NCI-H1048 (cell line): Measurements from ENCODE around the gene RBM3.
"Not testable (repeated sequence)": the region's sequence is repeated elsewhere in the genome, so short reads cannot be mapped to it uniquely, and the experiment has no call there.

Source experiments
- DNase-seq: peaks from one replicate; lab custom pipeline; 2025; lab: John Stamatoyannopoulos, UW

The RBM3 gene

GRCh38 chrX:48574270-48575266, at the start of gene RBM3:
TSS of gene RBM3 (plus strand) at chrX:48574484. CDS start at chrX:48575181, 697 bp downstream.
- DNase-seq = peak; percentile 72

DNA sequence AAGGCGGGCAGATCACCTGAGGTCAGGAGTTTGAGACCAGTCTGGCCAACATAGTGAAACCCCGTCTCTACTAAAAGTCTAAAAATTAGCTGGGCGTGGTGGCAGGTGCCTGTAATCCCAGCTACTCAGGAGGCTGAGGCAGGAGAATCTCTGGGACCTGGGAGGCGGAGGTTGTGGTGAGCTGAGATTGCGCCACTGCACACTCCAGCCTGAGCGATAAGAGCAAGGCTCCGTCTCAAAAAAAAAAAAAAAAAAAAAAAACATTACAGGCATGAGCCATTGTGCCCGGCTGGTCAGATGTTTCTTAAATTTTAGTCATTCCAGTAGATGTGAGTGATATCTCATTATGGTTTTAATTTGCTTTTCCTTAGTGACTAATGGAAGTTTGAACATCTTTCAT, 48.4 kb upstream of the RBM3 start:
- DNase-seq = not testable (repeated sequence)

DNA sequence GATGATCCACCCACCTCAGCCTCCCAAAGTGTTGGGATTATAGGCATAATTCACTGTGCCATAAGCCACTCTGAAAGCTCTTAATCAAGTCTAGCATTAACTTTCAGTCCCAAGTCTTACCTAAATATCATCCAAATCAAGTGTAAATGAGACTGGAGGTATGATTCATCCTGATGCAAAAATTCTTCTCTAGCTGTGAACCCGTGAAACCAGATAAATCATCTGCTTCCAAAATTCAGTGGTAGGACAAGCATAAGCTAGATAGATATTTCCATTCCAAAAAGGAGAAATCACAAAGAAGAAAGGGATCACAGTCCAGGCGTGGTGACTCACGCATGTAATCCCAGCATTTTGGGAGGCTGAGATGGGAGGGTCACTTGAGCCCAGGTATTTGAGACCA, 43.5 kb upstream of the RBM3 start:
- DNase-seq = no peak

GRCh38 chrX:48531358-48531959, 42.8 kb upstream of the RBM3 start:
- no peak for DNase-seq

DNA sequence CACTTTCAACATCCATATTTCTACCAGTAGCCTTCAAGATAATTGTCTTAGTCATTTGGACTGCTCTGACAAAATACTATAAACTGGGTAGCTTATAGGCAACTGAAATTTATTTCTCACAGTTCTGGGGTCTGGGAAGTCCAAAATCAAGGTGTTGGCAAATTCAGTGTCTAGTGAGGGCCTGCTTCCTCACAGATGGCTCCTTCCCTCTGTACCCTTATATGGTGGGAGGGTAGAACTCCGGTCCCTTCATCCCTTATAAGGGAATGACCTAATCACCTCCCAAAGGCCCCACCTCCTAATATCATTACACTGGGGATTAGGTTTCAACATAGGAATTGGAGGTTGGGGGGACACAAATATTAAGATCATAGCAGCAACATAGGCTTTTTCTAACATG, 42.1 kb upstream of the RBM3 start:
- DNase-seq = no peak

DNA sequence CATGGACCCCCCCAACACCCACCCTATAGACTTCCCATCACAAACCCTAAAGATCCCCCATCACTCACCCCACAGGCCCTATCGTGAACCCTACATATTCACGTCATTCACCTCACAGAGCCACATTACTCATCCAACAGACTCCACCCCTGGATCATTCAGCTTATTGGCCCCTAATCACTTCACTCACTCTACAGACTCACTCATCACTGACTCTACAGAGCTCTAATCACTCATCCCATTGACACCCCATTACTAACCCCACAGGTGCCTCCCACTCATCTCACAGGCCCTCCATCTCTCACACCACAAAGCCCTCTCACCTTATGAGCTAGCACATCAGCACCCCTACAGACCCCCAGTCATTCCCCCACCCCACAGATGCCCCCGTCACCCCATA, 41.1 kb upstream of the RBM3 start:
- no peak for DNase-seq

DNA sequence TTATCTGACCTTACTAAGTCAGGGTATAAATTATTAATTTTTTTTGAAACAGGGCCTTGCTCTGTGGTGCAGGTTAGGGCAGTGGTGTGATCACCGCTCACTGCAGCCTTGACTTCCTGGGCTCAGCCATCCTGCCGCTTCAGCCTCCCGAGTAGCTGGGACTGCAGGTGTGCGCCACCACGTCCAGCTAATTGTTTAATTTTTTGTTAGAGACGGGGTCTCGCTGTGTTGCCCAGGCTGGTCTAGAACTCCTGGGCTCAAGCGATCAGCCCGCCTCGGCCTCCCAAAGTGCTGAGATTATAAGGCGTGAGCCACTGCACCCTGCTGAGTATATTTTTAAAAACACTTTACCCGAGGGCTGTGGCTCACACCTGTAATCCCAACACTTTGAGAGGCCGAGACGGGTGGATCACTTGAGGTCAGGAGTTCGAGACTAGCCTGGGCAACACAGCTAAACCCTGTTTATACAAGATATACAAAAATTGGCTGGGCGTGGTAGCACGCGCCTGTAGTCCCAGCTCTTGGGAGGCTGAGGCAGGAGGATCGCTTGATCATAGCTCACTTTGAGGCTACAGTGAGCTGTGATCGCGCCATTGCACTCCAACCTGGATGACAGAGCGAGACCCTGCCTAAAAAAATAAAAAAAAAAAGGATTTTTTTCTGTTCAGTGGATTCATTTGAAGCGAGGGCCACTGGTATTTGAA, 35.5 kb upstream of the RBM3 start:
- no peak for DNase-seq

GRCh38 chrX:48539345-48540027, 34.8 kb upstream of the RBM3 start, which contains the start of gene TBC1D25:
TSS of gene TBC1D25 (plus strand) at chrX:48539714. CDS start at chrX:48539798, 84 bp downstream.
- peak; percentile 92 for DNase-seq

- DNase-seq = no peak
Observed at GRCh38 chrX:48540028-48540375, 34.3 kb upstream of the RBM3 start.

DNA sequence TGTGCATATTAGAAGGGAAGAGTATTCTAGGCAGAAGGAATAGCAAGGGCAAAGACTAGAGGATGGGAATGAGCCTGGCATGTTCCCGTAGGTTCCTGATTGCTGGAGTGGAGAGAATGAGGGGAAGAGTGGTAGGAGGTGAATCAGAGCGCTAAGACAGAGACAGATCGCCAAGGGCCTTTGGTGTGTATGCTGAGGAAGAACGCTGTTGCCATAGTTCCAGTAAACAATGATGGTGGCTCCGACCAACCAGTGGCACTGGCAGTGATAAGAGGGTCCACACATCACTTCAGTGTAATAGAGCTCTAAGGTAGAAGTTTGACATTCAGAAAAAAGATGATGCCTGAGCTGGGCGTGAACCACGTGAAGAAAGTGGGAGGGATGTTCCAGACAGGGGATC, 33.8 kb upstream of the RBM3 start:
- no peak for DNase-seq

DNA sequence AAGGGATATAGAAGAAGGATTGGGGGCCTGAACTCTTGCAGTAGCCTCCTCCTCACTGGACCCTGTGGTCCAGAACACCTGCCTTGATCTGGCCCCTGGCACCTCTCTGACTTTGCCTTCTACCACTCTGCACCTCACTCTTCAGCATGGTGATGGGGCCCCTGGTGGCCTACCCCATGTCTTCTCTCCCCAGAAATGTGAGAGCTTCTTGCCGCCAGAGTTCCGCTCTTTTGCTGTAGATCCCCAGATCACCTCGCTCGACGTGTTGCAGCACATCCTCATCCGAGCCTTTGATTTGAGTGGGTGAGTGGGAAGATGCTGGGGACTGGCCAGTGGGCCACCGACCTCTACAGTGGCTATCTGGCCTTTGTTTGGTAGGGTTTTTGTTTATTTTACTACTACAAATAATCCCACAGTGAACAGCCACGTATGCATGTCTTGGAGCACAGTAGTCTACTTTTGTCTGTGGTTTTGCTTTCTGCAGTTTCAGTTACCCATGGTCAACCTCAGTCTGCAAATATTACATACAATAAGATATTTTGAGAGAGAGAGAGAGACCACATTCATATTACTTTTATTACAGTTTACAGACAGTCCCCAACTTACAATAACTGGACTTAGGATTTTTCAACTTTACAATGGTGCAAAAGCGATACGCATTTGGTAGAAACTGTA, 33.0 kb upstream of the RBM3 start:
- no peak for DNase-seq

DNA sequence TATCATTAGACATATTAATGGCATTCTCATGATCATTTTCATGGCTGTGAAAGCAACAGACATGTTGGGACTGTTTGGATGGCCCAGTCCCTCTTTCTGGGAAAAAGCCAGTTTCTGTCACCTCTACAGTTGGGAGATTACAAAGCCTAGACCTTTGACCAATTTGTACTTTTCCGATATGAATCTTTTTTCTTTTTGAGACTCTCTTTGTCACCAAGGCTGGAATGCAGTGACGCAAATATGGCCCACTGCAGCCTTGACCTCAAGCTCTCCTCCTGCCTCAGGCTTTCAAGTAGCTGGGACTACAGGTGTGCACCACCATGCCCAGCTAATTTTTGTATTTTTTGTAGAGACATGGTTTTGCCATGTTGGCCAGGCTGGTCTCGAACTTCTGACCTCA, 25.4 kb upstream of the RBM3 start:
- no peak for DNase-seq

GRCh38 chrX:48555731-48556325, 18.5 kb upstream of the RBM3 start:
- not testable (repeated sequence) for DNase-seq

DNA sequence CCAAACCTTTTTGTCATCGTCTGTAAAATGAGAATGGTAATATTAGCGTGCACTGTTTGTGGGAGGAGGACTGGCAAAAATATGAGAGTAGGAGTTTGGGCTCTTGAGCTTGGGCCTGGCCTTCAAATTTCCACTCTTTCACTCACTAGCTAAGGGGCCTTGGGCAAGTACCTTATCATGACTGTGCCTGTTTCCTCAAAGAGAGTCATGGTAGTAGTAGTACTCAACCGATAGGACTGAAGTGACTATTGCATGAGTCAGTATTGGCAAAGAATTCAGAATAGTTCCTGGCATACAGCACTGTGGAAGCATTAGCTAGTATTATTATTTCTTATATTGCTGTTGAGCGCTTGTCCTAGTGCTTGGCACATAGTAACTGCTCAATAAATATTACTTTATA, 16.0 kb upstream of the RBM3 start:
- DNase-seq = no peak

- no peak for DNase-seq
Observed at GRCh38 chrX:48559636-48560035, 14.6 kb upstream of the RBM3 start.

- no peak for DNase-seq
Observed at GRCh38 chrX:48560056-48560455, 14.2 kb upstream of the RBM3 start.

DNA sequence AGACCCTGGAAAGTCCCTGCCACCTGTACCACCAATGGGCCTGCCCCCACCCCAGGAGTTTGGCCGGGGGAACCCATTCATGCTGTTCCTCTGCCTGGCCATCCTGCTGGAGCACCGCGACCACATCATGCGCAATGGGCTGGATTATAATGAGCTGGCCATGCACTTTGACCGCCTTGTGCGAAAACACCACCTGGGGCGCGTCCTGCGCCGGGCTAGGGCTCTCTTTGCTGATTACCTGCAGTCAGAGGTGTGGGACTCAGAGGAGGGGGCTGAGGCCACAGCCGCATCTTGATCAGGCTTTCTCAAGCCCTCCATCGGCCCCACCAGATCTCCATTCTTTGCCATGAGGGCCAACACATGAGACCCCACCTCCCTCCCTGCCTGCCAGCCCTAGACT, 13.6 kb upstream of the RBM3 start:
- DNase-seq = no peak

DNA sequence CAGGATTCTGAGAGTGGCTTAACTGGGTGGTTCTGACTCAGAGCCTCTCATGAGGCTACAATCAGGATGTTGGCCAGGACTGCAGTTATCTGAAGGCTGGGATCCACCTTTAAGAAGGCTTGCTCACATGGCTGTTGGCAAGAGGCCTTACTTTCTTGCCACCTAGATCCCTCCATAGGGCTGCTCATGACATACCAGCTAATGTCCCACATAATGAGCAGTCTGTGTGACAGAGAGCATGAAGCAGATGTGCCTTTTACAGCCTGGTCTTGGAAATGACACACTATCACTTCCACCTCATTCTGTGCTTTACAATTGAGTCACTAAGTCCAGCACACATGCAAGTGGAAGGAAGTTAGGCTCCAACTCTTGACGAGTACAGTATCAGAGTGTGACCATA, 4.3 kb upstream of the RBM3 start:
- DNase-seq = no peak

DNA sequence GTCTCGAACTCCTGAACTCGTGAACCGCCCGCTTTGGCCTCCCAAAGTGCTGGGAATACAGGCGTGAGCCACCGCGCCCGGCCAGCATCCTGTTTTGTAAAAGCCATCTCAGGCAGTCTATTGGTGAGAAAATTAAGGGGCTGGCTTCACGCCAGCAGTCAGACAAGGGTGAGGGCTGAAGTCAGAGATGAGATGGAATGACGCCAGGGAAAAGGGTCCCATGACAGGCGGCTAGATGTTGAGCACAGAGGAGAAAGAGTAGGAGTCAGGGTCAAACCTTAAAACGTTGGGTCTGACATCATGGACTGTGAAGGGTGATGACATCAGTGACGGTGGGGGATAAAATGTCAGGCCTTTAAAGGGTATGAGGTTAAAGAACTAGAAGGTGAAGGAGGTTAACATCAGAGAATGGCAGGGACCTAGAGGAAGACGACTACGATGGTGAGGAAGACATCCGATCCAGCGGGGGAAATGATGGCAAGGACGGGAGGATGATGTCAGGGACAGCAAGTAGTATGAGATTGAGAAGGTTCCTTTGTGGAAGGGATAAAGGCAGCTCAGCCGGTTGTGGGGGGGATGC, 504 bp upstream of the RBM3 start:
- DNase-seq = no peak

GRCh38 chrX:48575642-48576041, 1.4 kb downstream of the RBM3 start:
- no peak for DNase-seq

DNA sequence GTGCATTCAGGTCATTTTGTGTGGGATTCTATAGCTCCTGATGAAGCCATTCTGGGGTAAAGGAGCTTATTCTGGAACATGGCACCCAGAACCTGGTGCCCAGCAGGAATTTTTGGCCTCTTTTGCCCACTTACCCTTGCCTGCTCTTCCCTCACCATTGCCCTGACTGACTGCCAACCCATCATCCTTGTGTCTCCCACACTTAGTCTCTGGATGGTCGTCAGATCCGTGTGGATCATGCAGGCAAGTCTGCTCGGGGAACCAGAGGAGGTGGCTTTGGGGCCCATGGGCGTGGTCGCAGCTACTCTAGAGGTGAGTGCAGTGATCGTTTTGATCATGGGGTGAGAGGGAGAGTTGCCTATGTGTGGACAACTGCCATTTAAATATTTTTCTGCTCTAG, 1.8 kb downstream of the RBM3 start:
- DNase-seq = no peak
